Fibroblast of the conjunctiva (primary cell): ENCODE data around the gene ADSL.
A peak's percentile ranks its signal among the peaks of the same experiment; 100 is the strongest.
"Not testable (repeated sequence)": the region's sequence is repeated elsewhere in the genome, so short reads cannot be mapped to it uniquely, and the experiment has no call there.

Experiments
- DNase-seq: peaks from one replicate; pipeline ENCODE4 v3.0.0-alpha.2; 2010; ENCODE audit warnings: low read depth

ADSL gene

GRCh38 chr22:40374567-40374966, 28.3 kb downstream of the ADSL start:
- no peak for DNase-seq

DNA sequence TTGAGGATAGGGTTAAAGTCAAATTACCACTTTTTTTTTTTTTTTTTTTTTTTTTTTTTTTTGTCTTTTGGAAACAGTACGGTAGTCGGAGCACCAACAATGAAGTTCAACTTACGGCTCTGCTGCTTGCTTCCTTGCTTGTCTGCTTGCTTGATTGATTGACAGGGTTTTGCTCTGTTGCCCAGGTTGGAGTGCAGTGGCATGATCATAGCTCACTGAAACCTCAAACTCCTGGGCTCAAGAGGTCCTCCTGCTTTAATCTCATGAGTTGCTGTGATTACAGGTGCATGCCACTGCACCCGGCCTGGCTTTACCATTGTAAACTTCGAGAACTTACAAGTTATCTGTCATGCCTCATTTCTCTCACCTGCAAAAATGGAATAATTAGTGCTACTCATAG, 29.8 kb downstream of the ADSL start:
- DNase-seq: no peak

GRCh38 chr22:40377931-40378330, 31.6 kb downstream of the ADSL start:
- DNase-seq: no peak

DNA sequence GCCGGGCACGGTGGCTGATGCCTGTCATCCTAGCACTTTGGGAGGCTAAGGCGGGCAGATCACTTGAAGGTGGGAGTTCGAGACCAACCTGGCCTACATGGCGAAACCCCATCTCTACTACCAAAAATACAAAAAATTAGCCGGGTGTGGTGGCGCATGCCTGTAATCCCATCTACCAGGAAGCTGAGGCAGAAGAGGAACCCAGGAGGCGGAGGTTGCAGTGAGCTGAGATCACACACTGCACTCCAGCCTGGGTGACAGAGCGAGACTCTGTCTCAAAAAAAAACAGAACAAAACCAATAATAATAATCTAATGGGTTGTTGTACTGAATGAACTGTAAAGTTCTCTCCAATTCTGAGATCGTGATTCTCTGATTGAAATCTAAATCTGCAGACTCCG, 32.1 kb downstream of the ADSL start:
- DNase-seq: not testable (repeated sequence)

GRCh38 chr22:40381461-40381860, 35.2 kb downstream of the ADSL start:
- no peak for DNase-seq

- DNase-seq: no peak
Observed at GRCh38 chr22:40383905-40384304, 37.6 kb downstream of the ADSL start.

- DNase-seq: no peak
Observed at GRCh38 chr22:40385036-40385782, 38.9 kb downstream of the ADSL start.

DNA sequence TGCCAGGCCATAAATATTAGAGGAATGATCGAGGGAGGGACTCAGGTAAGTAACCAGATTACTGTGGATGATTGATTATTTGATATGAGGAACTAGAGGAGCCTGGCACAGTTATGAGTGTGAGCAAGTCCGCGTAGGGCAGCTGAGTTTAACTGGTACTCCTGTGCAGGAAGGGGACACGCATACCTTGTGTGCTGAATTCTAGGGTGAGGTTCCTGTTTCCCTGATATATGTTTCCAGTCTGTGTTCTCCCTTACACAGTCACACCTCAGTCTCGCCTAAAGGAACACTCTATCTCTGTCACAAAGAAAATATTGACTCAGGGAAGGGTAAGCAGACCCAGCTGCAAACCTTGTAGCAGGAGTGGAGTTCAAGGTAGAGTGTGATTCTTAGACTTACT, 41.4 kb downstream of the ADSL start:
- DNase-seq: no peak

- DNase-seq: no peak
Observed at GRCh38 chr22:40388231-40388630, 41.9 kb downstream of the ADSL start.

DNA sequence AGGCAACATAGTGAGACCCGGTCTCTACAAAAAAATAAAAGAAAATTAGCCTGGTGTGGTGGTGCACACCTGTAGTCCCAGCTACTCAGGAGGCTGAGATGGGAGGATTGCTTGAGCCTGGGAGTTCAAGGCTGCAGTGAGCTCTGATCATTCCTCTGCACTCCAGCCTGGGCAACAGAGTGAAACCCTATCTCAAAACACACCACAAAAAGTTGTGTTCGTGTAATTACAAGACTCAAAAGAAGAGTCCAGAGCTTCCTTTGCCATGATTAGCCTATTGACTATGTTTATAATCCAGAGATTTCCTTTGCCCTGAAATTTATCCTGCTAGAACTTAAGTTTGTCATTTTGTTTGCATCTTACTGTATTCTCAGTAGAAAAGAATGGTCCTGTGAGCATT, 45.1 kb downstream of the ADSL start:
- DNase-seq: no peak

DNA sequence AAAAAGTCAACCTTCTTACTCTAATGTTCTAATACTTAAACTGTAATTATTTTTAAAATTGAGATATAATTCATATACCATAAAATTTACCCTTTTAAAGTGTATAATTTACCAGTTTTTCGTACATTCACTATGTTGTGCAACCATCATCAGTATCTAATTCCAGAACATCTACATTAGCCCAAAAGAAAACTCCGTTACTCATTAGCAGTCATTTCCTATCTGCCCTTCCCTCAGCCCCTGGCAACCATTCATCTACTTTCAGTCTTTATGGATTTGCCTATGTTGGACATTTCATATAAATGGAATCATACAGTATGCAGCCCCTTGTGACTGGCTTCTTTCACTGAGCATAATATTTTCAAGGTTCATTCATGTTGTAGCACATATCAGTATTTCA, 46.3 kb downstream of the ADSL start:
- no peak for DNase-seq

- no peak for DNase-seq
Observed at GRCh38 chr22:40394607-40395006, 48.3 kb downstream of the ADSL start.

- DNase-seq: no peak
Observed at GRCh38 chr22:40395607-40396006, 49.3 kb downstream of the ADSL start.

DNA sequence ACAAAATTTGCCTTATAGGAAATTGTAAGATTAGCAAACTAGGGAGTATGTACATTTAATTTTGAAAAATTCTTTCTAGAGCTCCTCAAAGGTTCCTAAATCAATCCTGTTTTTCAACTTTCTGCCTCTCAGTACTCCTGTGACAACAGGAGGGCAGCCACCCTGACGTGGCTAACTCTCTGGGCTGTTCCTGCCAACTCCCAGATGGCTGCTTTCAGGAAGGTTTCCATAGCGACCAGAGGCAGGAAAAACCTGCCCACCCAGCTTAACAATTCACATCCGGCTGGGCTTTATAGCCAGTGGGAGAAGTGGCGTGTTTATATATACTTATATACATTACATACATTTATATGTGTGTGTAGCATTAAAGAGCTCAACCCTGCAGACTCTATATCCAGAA, 50.6 kb downstream of the ADSL start:
- DNase-seq: peak; percentile 20

DNA sequence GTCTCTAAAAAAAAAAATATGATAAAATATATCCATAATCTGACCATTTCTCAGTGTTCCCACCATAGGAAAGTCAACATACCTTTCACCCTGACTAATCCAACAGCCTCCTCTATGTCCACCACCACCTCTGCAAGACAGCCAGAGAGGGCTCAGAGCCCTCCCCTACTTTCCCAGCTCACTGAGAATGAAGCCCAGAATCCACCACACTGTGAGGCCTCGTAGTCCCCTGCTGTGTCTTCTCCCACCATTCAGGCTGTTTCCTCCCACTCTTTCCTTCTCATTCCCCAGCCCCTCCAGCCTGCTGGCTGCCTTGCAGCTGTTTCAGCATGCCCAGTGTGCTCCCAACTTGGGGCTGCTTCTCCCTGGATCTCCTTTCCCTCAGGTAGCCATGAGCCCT, 51.1 kb downstream of the ADSL start:
- DNase-seq: no peak

- no peak for DNase-seq
Observed at GRCh38 chr22:40399621-40400020, 53.3 kb downstream of the ADSL start.

DNA sequence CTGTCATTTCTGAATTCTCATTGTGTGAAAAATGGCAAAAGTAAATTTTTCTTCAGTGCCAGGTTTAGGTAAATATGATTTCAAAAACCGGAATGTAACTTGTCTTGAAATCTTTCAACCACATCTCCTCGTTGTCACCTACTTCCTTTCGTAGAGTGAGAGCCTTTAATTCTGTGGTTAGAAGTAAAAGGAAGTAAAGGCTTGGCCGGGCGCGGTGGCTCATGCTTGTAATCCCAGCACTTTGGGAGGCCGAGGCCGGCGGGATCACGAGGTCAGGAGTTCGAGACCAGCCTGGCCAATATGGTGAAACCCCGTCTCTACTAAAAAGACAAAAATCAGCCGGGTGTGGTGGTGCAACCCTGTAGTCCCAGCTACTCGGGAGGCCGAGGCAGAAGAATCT, 53.9 kb downstream of the ADSL start:
- no peak for DNase-seq

- no peak for DNase-seq
Observed at GRCh38 chr22:40401532-40401931, 55.2 kb downstream of the ADSL start.

- no peak for DNase-seq
Observed at GRCh38 chr22:40401981-40402406, 55.7 kb downstream of the ADSL start.

DNA sequence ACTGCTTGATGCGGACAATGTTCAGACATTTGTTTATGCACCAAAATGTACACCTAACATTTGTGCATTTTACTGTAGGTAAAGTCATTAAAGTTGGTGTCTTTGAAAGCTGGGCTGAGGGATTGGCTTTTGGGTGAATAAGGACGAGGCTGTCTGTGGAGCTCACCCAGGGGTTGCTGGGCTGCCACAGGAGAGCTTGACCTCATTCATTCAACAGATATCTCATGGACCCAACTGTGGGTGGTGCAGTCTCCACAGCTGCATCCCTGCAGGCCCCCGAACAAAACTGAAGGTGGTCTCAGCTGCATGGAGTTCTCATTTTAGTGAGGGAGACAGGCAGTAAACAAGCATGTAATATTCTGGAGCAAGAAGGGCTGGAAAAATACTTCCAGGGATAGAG, 56.8 kb downstream of the ADSL start:
- no peak for DNase-seq

DNA sequence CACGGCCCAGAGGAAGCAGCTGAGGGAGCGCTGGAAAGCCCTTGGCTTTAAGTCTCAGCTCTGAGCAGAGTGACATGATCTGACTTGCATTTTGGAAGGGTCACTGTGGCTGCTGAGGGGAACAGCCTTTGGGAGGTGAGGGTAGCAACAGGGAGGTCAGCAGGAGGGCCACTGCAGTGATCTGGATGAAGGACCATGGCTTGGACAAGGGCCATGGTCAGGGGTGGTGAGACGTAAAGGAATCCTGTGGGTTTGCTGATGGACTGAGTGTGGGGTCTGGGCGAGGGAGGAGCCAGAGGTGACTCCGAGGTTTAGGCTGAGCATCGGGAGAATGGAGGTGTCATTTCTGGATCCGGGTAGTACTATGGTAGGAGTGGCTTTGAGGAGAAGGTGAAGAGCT, 57.4 kb downstream of the ADSL start:
- DNase-seq: no peak

DNA sequence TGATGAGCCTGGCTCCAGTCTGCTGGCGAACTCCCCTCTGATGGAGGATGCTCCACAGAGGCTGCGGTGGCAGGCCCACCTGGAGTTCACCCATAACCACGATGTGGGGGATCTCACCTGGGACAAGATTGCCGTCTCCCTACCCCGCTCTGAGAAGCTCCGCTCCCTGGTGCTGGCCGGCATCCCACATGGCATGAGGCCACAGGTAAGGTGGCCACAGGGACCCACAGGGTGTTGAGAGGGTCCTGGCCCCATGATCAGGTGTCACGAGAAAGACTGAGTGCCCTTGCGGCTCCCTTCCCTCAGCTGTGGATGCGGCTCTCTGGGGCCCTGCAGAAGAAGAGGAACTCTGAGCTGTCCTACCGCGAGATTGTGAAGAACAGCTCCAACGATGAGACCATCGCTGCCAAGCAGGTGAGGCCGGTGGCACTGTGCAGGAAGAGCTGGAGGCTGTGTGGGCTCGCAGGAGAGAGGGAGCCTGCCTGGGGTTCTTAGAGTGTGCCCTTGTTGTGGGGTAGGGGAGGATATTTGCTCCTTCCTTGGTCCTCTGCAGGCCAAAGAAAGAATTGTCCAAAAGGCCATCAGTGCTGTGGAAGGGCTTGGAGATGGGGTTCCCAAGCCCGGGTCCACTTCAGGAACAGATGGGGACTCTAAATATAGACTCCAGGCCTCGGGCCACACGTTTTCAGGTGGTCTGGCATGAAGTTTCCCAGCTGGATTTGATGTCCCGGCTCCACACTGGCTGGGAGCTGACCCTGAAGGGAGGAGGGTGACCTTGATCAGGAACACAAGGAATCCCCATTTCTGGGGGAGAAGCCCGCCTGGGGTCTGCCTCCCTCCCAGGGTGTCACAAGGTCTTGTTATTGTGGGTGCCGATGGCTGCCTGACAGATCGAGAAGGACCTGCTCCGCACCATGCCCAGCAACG, 58.2 kb downstream of the ADSL start:
- no peak for DNase-seq
